GM19468 (cell line): Measurements from ENCODE around the gene ZNF385D.

Source experiments
- ATAC-seq: cut with Tn5 transposase; IDR thresholded peaks from one replicate; pipeline ENCODE4 v1.9.1; 2021; ENCODE audit warnings: mild to moderate bottlenecking, moderate library complexity, moderate number of reproducible peaks; ENCODE audit not compliant: unreplicated experiment; ENCODE audit errors: extremely low read depth

Gene ZNF385D

DNA sequence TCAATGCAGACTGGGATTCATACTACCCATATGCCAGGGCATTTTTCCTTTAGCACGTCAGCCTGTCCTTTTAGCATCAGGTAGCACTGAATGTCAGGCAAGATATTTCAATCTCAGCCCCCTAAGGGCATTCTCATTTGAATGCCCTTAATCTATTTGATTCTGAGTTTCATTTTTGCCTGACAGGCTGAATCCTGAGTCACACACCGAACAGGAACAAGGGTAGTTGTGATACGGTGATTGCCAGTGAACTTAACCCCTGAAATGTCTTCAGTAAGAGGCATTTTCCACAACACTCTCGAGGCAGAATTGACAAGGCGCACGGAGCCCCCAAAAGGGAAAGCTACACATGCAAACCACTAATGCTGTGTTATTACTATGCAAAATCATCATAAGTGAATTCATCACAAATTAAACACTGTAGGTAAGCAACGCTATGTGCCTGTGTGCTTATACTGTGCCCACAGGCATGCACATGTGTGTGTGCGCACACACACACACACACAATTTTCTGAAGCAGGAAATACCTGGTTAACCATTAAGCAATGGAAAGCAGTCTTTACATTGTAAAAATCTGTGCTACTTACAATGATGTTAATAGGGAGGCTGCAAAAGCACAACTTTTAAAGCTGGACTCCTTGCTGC, 130.4 kb downstream of the ZNF385D start:
- ATAC-seq = no peak

DNA sequence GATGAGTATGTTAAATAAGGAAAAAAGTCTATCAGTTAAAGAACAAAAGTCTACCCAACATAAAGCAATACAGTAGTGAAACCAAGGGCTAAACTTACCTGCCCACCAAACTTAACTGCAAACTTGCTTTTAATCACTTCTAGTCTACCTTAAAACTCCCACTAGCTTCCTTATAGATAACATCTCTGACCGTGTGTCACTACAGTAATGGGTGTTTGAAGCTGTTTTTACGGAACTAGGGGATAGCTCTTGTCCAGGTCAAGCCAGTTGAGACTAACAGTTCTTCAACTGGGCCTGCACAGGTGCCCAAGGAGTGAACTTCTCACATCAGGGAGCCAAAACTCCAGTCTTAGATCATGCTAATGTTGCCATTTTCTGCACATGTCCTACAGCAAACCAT, 132.3 kb downstream of the ZNF385D start:
- no peak for ATAC-seq

DNA sequence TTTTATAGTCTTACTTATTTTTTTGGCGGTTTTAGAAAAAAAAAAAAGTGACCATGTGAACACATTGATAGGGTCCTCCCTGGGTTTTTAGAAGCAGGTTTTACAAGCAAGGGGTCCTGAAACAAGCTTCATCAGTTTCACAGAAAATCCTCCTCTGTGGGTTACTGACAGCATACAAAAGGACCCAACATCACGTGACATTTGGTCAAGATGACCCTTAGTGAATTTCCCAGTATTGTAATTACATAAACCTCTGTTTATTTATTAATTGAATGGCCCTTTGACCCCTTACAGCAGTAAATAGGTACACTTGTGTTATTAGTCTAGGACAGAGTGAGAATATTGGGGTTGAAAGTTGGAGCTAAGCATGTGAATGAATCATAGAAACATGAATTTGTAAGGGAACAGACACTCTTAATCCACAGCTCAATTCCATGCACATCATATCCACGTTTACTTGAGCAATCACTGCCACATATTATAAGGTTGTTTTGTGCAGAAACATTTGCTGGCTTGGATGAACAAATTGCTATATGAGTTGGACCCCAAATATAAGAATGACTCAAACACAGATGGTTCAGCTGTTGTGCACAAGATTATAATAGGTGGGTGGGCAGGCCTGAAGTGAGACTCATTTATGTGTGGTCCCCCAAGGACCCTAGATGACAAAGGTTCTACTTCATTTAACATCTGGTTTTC, 137.5 kb downstream of the ZNF385D start:
- ATAC-seq = no peak

DNA sequence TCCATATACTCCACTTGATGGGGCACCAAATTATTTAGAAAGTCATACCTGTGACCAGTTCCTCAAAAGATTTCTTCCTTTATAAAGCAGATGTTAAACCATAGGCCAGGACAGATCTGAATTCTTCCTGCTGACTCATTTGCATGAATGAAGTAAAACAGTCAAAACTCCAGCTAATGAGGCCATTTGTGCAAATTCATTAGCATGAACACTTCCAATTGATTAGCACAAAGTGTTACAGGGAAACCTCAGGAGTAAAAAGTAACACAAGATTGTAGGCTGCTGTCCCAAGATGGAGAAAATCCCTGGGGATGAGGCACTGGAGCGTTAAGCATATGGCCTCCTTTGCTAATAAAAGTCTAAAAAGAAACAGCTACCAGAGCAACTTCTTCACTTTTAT, 149.8 kb downstream of the ZNF385D start:
- ATAC-seq = no peak

DNA sequence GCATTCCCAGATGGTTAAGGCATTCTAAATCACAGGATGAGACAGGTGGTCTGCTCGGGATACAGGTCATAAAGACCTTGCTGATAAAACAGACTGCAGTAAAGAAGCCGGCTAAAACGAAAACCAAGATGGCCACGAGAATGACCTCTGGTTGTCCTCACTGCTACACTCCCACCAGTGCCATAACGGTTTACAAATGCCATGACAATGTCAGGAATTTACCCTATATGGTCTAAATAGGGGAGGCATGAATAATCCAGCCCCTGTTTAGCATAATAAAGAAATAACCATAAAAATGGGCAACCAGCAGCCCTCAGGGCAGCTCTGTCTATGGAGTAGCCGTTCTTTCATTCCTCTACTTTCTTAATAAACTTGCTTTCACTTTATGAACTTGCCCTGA, 151.1 kb downstream of the ZNF385D start:
- no peak for ATAC-seq

DNA sequence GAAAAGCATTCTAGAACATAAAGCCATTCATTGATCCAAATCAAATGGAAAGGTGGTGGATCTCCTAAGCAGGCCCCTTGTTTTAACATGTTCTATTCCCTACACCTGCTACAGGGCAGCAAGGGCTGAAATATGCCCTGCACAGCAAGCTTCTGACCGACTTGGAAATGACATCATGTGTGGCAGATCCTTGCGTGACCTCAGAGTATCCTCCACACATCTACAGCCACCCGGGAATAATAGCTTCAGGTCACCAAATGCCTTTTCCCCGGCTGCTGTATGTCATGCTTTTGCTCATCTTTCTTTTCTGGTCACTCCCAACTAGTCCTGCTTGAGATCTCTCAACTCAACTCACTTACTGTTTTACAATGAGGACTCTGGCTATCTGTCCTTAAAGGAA, 158.2 kb downstream of the ZNF385D start:
- ATAC-seq = no peak

DNA sequence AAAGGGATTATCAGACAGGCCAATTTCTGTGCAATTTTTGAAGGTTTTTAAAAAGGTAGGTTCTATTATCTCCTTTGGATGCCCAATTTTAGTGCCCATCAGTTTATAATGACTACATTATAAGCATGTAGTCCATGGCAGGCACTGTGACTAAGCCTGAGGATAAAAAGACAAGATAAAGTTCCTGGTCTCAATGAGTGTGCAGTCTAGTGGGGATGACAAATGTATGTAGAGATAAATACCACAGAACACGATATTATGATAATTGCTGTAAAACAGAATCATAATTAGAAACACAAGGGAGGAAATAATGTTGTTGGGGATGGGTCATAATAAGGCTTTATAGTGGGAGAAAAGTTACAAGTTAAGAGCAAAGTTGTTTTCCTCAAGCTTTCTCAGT, 163.1 kb downstream of the ZNF385D start:
- ATAC-seq = no peak

DNA sequence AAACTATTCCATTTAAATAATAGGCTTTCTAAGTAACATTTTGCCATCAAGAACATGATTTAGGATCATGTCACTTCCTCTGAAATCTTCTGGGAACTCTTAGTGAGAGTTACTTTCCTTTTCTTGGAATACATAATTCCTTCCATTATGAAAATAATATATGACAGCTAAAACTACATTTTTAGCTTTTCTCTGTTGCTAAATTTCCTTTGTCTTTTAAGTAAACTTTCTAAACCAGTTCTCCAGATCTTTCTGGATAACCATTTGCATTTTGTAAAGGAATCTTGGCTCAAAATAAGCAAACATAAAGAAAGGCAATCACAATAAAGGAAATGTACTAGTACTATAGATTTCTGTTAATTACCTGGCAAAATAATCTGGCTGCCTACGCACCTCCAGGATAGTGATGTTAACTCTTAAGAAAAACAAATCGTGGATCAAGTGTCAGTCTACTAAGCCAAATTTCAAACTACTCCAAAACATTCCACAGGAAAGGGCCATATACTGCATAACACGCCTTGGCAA, 165.7 kb downstream of the ZNF385D start:
- no peak for ATAC-seq

DNA sequence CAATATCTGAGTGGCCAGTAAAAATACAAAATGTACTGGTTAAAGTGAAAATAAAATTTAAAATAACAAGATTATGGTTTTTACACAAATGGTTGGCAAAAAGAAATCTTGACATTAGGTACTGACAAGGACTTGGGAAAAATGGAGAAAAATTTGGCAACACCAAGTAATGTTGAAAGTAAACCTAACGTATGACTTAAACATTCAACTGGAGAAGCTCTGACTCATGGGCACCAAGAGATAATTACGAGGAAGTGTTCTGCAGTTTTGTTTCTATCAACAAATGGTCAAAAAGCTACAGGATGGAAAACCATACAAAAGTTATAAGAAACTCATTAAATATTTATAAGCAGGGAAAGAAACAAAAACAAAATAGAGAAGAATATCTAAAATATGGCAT, 177.7 kb downstream of the ZNF385D start:
- no peak for ATAC-seq

DNA sequence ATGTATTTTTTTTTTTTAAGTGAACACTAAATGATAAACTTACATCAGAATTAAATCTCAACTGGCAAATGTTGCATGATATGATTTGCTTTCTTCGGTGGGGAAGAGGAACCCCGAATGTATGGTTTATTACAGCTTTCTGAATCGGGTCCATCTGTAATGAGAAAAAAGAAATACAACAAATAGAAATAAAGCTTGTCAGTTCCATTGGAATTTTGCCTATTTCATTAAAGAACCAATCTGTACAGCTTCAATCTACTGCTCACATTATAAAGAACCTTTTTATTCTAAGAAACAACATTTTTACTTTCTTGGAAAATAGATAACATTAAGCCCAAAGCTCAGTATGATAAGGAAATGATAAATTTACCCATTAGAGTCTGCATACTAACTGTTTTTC, 186.5 kb downstream of the ZNF385D start:
- ATAC-seq = no peak

DNA sequence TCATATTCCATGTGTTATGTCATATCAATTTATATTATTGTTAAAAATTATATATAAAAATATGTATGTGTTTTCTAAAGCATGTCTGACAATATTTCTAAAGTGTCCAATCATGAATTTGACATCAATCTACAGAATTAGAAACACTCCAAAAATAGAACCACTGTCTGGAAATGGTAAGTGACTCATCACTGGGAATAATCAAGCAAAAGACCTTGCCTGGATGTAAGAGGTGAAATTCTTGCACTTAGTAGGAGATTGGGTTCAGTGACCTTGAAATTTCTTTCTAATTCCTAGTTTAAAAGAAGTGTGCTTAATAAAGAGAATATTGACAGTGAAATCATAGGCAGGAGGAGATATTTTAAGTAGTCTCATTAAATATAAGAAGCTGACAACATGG, 188.8 kb downstream of the ZNF385D start:
- ATAC-seq = no peak

DNA sequence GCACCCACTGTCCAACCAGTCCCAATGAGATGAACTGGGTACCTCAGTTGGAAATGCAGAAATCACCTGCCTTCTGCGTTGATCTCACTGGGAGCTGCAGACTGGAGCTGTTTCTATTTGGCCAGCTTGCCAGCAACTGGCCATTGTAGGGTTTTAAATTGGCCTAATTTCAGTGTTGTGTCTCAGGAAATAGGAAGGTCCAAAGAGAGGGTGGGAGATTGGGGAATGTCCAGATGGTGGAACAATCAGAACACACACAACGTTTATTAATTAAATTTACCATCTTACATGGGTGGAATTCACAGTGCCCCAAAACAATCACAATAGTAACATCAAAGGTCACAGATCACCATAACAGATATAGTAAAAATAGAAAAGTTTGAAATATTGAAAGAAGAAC, 189.5 kb downstream of the ZNF385D start:
- no peak for ATAC-seq

DNA sequence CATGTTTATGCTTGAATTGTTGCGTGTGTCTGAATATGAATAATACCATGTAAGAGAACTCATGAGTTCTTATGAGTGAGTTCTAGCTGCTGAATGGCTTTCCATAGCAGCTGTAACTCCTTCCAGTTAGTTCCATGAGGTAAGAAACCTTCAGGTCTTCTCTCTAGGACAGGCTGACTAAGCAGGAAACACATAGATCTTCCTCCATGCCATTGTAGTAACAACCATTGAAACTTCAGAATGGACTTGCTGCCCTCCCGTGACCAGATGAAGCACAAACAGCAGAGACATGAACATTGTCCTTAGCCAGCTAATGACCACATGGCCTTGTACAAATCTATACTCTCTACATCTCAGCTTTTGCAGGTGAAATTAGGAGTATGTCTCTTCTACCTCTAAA, 200.0 kb downstream of the ZNF385D start:
- ATAC-seq = no peak

DNA sequence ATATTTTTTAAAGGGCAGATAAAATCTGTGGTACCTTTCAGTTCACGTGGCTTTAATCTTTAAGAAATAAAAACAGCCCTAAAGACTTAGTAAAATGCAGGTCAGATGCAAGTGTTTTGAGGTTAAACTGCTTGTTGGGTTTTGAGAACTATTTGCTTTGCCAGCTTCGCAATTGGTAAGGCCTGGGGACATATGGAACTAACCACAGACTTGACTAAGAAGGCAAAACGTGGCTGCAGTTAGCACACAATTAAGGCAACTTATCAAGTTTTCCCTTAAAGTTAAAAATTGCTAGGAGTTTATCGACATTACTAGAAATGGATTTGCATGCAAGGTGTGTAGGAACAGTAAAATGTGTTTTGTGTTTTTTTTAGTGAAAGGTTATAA, 206.9 kb downstream of the ZNF385D start:
- ATAC-seq = no peak

DNA sequence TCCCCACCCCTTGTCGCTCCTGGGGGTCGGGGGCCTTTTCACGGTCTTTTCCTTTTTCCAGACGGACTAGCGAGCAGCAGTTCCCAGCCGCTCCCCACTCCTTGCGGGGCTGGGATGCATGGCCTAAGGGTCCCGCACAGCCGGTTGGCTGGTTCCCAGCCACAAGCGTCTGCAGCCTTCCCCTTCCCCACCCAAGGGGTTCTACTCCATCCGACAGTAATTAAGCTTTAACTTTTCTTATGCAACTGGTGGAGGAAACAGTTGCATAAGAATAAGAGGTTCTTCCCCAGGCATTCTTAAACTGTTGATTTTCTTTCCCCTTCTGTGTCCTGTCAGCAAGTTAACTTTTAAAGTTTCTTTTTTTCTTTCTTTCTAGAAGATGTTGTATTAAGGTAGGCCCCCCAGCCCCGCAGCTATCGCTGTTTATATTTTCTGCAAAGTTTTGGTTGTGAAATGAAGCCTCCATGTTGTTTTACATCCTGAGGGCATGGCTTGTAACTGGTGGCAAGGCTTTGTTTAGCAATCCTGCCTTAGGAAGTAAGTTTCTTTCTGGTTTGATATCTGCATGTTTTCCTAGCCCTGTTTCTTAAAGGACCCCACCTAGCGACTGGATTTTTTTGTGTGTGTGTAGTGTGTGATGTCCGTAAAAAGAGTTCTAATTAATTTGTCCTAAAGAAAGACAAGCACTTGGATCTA, 207.5 kb downstream of the ZNF385D start:
- no peak for ATAC-seq

DNA sequence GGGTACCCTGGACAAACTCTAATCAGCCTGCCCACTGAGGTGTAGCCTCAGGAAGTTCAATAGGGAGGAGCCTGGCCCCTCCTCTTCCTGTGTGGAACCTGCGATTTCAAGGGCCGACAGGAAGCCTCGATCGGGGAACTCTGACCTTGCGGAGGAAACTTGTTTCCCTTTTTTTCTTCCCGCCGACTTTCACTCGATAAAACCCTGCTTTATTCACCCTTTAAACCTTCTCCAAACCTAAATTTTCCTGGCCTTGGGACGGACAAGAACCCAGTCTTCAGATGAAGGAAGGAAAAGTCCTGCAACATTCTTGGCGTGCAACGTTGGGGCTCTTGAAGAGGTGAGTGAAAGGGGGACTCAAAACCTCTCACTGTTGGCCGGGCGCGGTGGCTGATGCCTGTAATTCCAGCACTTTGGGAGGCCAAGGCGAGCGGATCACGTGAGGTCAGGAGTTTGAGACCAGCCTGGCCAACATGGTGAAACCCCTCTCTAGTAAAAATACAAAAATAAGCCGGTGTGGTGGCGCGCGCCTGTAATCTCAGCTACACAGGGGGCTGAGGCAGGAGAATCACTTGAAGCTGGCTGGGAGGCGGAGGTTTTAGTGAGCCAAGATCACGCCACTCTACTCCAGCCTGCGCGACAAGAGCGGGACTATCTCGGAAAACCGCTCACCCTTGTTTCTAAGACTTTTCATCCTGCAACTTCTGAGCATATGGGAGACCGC, 208.2 kb downstream of the ZNF385D start:
- no peak for ATAC-seq

DNA sequence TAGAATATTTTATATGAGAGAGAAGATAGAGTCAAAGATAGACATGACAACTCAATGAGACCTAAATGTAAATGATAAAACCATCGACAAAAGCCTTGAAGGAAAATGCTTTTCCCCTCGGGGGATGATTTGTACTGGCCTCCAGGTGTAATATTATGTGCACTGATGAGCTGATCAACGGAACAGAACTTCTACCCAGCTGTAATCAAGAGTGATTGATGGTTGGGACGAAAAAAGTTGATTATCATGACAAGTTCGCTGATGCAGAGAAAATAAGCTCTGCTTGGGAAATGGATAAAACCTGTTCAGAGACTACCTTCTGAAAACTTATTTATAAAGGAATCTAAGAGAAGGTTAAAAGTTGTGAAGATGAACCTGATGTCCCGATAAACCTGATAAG, 210.7 kb downstream of the ZNF385D start:
- no peak for ATAC-seq

DNA sequence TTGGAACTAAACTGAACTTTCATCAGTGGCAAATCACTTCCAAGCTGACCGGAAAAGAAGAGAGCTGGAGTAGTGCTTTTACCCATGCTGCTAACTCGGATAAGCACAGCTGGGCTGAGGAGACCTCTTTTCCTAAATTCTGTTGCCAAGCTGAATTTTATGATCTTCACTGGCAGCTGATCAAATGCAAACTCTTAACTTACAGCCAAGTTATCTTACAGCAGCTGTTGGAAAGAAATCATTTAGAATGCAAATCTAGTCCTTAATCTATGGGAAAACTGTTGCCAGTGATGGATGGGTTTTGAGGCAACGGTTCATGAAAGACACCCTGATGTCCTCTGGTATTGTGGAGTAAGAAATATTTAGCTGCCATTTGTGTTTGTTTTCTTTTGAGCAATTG, 216.5 kb downstream of the ZNF385D start:
- ATAC-seq = no peak

DNA sequence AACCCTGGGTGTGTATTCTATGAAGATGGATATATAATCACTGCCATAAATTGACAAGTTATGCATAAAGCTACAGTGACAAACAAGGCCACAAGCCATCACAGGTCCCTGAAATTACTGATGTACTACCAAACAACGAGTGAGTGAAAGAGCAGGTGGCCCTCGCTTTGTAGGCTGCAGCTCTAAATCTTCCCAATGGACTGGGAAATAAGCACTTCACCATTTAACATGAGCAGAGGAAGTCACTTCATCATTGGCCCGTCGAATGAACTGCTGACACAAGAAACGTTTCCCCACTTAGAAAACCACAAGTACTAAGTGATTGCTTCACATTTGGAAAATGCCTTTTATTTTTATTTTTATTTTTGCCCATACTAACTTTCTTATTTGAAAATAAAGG, 218.0 kb downstream of the ZNF385D start:
- ATAC-seq = no peak

DNA sequence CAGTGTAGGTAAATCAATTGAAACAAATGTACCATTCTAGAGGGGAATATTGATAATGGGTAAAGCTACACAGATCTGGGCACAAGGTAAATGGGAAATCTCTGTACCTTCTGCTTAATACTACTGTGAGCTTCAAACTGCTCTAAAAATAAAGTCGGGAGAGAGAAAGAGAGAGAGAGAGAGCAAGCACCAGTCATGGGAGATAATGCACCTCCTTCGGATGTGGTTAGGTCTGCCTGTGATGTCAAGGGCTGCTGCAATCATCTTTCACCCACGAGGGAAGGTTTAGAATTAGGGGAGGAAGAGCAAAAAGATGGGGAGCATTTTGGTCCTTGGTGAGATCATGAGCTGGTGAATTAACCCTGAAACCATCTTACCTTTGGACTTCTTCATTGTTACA, 219.1 kb downstream of the ZNF385D start:
- ATAC-seq = no peak
